Left ventricle myocardium inferior (tissue), 1 donor: ENCODE results near the gene DBF4B. TPM values are rescaled to one million over a fixed set of nuclear protein-coding genes. Genes with fewer than 3 reads are reported as not detected.

Experiments used
- DNase-seq: peaks from one replicate; pipeline ENCODE4 v3.0.0-alpha.2; 2020
- H3K27ac ChIP-seq: fragments of 200-600 bp; replicated peaks from 2 replicates; pipeline ENCODE4 v1.8.0; 2021
- H3K27me3 ChIP-seq: fragments of 200-600 bp; 2 replicates; pipeline ENCODE4 v1.8.0; 2021; ENCODE audit warnings: low read depth
- H3K36me3 ChIP-seq: fragments of 200-600 bp; 2 replicates; pipeline ENCODE4 v1.8.0; 2021
- H3K4me1 ChIP-seq: fragments of 200-600 bp; 2 replicates; pipeline ENCODE4 v1.8.0; 2021
- H3K4me3 ChIP-seq: fragments of 200-600 bp; 2 replicates; pipeline ENCODE4 v1.8.0; 2021; ENCODE audit warnings: mild to moderate bottlenecking, moderate library complexity
- H3K9me3 ChIP-seq: fragments of 200-600 bp; replicated peaks from 2 replicates; pipeline ENCODE4 v1.8.0; 2021
- intact Hi-C: fragments of 100-400 bp; cut with micrococcal nuclease; formaldehyde crosslinking; loops from one replicate; pipeline ENCODE4 v1.11.0; 2022
- total RNA-seq: library from RNA; stranded (reverse); fragmentation: NEBNext Ultra II Directional; extraction: Animal tissue kit (Norgen Biotek cat#: 25700); gene quantifications from one replicate; pipeline ENCODE4 v1.2.1, GENCODE V29; 2021
- TF ChIP-seq, protein P1 (sequence below): fragments of 200-600 bp; IDR thresholded peaks from 2 replicates; pipeline ENCODE4 v1.8.0; 2021; ENCODE audit warnings: antibody characterized with exemption, mild to moderate bottlenecking, borderline replicate concordance
- donor health status: DM: no; HTN: yes; CAD: no; lungs with severe emphysema.

Gene DBF4B
- total RNA-seq, 1 donor from 2014 or later = 5.7 TPM

DNA sequence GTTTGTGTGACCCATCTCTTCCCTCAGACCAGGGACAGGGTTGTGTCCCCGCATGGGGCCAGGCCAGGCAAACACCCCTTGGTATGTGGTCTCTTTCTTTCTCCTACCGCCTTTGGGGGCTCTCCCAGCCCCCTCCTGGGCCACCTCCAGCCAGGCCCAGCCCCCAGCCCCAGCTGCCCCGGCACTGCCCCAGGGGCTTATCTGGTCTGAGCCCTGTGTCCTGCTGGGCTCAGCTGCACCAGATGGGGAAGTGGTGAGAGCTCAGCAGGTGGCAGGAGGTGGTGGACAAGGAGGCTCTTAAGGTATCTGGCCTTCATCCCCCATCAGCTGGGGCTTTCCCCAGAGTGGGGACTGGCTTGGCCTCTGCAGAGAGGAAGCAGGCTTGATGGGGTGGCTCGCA, 59.0 kb downstream of the DBF4B start:
- no peaks in the 10 kb centered on the region for H3K36me3 ChIP-seq
- DNase-seq = no peak
- H3K4me3 ChIP-seq = no peak overlapping the region
- intact Hi-C loops = no loop called here
- peaks cover 12% of the 10 kb centered on the region for H3K27me3 ChIP-seq
- no peaks in the 10 kb centered on the region for H3K9me3 ChIP-seq
- TF ChIP-seq, protein P1, sequence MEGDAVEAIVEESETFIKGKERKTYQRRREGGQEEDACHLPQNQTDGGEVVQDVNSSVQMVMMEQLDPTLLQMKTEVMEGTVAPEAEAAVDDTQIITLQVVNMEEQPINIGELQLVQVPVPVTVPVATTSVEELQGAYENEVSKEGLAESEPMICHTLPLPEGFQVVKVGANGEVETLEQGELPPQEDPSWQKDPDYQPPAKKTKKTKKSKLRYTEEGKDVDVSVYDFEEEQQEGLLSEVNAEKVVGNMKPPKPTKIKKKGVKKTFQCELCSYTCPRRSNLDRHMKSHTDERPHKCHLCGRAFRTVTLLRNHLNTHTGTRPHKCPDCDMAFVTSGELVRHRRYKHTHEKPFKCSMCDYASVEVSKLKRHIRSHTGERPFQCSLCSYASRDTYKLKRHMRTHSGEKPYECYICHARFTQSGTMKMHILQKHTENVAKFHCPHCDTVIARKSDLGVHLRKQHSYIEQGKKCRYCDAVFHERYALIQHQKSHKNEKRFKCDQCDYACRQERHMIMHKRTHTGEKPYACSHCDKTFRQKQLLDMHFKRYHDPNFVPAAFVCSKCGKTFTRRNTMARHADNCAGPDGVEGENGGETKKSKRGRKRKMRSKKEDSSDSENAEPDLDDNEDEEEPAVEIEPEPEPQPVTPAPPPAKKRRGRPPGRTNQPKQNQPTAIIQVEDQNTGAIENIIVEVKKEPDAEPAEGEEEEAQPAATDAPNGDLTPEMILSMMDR = no peak
- no peak overlapping the region for H3K27ac ChIP-seq
- peaks cover 25% of the 10 kb centered on the region for H3K4me1 ChIP-seq

DNA sequence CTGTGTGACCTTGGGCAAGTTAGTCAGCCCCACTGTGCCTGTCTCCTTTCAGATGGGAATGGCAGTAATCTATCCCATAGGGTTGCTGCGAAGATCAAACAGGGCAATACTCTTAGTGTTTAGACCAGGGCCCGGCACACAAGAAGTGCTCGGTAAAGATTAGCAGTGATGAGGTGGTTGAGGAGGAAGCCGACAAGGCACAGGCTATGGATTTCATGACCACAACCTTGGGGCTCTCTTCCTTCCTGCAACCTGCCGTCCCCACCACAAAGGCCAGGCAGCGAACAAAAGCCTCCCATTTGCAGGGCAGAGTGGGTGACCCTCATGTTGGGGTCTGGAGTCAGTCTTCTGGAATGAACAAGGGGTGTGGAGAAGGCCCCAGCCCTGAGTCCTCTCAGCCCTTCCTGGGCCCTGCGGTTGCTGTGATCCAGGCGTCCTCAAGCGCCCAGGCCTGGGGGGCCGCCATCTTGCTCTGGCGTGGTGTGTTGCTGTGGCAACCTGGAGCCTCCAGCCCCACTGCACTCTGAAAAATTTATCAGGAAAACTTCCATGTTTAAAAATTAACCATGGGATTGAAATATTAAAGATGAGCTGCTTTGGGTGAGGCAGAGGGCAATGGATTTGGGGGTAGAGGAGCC, 60.2 kb downstream of the DBF4B start:
- Histone ChIP-seq H3K36me3 (no peaks in the 10 kb centered on the region), H3K4me3 (no peak overlapping the region), H3K9me3 (no peaks in the 10 kb centered on the region), H3K4me1 (peaks cover 24% of the 10 kb centered on the region), H3K27ac (no peak overlapping the region), H3K27me3 (peaks cover 22% of the 10 kb centered on the region)
- DNase-seq = no peak
- intact Hi-C loops = no loop called here
- TF ChIP-seq, protein P1 = no peak

DNA sequence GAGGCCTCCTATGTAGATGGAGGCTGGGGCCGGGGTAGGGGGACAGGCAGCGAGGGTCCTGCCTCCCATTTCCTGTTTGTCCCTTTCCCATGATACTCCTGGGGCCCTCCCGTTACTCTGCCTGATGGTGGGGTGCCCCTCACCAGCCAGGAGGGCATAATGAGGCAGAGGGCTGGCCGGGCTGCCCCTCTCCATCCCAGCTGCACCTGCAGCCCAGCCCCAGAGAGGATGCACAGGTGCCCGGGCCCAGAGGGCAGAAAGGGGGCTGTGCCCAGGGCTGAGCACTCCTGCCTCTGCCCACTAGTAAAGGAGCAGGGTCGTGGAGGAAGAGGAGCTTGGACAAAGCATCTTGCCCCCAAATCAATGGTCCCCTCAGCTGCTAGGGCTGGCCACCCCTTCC, 60.8 kb downstream of the DBF4B start:
- Histone ChIP-seq H3K27me3 (peaks cover 25% of the 10 kb centered on the region), H3K4me3 (no peak overlapping the region), H3K9me3 (no peaks in the 10 kb centered on the region), H3K4me1 (peaks cover 24% of the 10 kb centered on the region), H3K36me3 (no peaks in the 10 kb centered on the region), H3K27ac (no peak overlapping the region)
- TF ChIP-seq, protein P1 = no peak
- DNase-seq = no peak
- intact Hi-C loops = no loop called here

DNA sequence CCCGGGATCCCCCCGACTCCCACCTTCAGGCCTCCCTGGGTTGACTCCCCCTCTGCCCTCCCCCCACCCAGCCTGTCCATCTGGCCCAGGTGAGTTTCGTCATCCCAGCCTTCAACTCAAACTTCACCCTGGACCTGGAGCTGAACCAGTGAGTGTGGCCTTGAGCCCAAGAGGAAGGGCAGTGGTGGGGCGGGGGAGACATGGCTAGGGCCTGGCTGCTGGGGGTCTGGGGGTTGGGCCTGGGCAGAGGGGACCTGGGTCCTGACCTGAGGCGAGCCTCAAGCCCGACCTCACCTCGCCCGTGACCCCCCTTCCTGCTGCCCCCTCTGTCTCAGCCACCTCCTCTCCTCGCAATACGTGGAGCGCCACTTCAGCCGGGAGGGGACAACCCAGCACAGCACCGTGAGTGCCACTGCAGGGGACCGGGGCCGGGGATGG, 61.2 kb downstream of the DBF4B start:
- TF ChIP-seq, protein P1 = no peak
- peaks cover 25% of the 10 kb centered on the region for H3K27me3 ChIP-seq
- DNase-seq = no peak
- H3K36me3 ChIP-seq = no peaks in the 10 kb centered on the region
- no peak overlapping the region for H3K4me3 ChIP-seq
- peaks cover 24% of the 10 kb centered on the region for H3K4me1 ChIP-seq
- no peaks in the 10 kb centered on the region for H3K9me3 ChIP-seq
- H3K27ac ChIP-seq = no peak overlapping the region
- intact Hi-C loops = loop anchor here (10.0 kb wide), 1 partner anchor 245 kb away; no protein-coding TSS in a partner anchor

DNA sequence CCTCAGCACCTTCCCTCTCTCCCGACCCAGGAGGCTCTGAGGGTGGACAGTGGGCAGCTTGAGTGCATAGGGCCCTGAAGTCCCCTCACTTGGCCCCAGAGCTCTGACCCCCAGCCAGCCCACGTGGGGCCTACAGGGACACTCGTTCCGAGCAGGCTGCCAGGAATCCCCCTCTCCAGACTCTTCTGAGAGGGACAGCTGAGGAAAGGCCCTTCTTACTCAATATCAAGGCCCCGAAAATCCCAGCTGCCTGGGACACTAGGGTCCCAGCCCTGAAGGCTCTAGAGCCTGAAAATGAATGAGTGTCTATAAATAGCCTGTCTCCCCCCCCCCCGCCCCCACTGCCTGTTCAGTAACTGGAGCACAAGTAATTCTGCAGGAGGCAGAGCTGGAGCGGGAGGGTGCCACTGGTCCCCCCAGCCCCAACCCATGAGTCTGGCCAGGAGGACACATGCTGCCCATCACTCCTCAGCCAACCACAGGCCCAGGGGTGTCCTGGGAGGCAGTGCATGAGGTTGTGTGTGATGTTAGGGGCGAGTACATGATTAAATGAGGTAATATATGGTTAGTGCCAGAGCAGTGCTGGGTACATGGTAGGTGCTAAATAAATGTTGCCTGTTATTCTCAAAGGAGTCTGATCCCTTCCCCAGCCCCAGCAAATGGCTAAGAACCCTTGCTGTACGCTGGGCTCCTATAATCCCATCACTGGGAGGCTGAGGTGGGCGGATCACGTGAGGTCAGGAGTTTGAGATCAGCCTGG, 61.9 kb downstream of the DBF4B start:
- intact Hi-C loops = loop anchor here (10.0 kb wide), 1 partner anchor 244 kb away; no protein-coding TSS in a partner anchor

More for the DNA sequence above, 61.9 kb downstream of the DBF4B start:
- Histone ChIP-seq H3K27ac (no peak overlapping the region), H3K27me3 (peaks cover 25% of the 10 kb centered on the region), H3K36me3 (no peaks in the 10 kb centered on the region), H3K4me1 (peaks cover 30% of the 10 kb centered on the region), H3K9me3 (no peaks in the 10 kb centered on the region), H3K4me3 (no peak overlapping the region)
- TF ChIP-seq, protein P1 = no peak
- no peak for DNase-seq
